ENCODE results near the gene RORB. TPM values are rescaled to one million over a fixed set of nuclear protein-coding genes. Genes with fewer than 3 reads are reported as not detected.

Gene RORB
- total RNA-seq, 2 donors from 2014 or later = 0.78 to 1.3 TPM

DNA sequence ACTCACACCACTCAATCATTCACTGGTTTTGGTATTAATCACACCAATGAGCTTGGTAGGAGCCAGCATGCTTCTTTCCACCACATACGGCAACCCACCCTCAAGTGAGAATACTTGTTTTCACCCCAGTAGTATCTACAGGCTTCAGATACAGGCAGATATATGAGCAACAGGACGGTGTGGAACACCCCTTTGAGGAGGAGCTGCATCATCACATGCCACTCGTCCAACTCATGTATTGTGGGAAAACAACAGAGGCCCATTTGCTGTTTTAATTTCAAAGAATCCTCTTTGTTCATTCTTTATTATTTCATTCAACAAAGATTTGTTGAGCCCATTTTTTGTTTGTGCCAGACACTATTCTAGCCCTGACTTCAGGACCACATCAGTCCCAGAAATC, 46.0 kb downstream of the RORB start:
- no peaks in the 10 kb centered on the region for H3K4me1 ChIP-seq
- 31 to 47% methylated on average over 3 of the region's 3 CpGs for WGBS, 2 donors
- TF ChIP-seq, protein P1, sequence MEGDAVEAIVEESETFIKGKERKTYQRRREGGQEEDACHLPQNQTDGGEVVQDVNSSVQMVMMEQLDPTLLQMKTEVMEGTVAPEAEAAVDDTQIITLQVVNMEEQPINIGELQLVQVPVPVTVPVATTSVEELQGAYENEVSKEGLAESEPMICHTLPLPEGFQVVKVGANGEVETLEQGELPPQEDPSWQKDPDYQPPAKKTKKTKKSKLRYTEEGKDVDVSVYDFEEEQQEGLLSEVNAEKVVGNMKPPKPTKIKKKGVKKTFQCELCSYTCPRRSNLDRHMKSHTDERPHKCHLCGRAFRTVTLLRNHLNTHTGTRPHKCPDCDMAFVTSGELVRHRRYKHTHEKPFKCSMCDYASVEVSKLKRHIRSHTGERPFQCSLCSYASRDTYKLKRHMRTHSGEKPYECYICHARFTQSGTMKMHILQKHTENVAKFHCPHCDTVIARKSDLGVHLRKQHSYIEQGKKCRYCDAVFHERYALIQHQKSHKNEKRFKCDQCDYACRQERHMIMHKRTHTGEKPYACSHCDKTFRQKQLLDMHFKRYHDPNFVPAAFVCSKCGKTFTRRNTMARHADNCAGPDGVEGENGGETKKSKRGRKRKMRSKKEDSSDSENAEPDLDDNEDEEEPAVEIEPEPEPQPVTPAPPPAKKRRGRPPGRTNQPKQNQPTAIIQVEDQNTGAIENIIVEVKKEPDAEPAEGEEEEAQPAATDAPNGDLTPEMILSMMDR (IDR thresholded peaks at IDR 0.05) = no peak
- TF ChIP-seq POLR2A (IDR thresholded peaks at IDR 0.05) = no peak
- intact Hi-C loops (cut with DNase I) = no loop called here
- no peak for DNase-seq
- H3K27ac ChIP-seq = no peak overlapping the region
- H3K9me3 ChIP-seq = no peaks in the 10 kb centered on the region
- no peak overlapping the region for H3K4me3 ChIP-seq
- H3K36me3 ChIP-seq (replicated peaks in 1 of 2; ENCODE audit: insufficient read depth in 1 of 2, low read depth in 2 of 2) = no peaks in the 10 kb centered on the region
- ATAC-seq = no peak
- no peaks in the 10 kb centered on the region for H3K27me3 ChIP-seq

DNA sequence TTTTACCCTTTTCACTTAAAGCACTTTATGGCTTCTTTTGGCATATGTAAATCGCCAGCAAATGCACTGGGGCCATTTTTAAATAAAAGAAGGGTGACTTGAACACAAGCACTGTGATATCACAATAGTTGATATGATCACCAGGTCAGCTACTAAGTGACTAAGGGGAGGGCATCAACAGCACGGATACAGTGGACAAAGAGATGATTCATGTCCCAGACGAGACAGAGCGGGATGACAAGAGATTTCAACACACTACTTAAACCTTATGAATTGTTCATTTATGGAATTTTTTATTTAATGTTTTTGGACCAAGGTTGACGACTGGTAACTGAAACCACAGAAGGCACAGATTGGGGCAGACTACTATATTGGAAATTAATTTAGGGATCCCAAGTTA, 54.1 kb downstream of the RORB start:
- TF ChIP-seq, protein P1 (IDR thresholded peaks at IDR 0.05) = no peak
- TF ChIP-seq POLR2A (IDR thresholded peaks at IDR 0.05) = no peak
- 72% methylated on average over 5 of the region's 5 CpGs for WGBS, 2 donors
- no peak overlapping the region for H3K4me3 ChIP-seq
- DNase-seq = no peak
- intact Hi-C loops (cut with DNase I) = no loop called here
- H3K9me3 ChIP-seq = no peaks in the 10 kb centered on the region
- peaks cover 4% of the 10 kb centered on the region for H3K4me1 ChIP-seq
- H3K27ac ChIP-seq = no peak overlapping the region
- ATAC-seq = no peak
- no peaks in the 10 kb centered on the region for H3K36me3 ChIP-seq (replicated peaks in 1 of 2; ENCODE audit: insufficient read depth in 1 of 2, low read depth in 2 of 2)
- no peaks in the 10 kb centered on the region for H3K27me3 ChIP-seq

DNA sequence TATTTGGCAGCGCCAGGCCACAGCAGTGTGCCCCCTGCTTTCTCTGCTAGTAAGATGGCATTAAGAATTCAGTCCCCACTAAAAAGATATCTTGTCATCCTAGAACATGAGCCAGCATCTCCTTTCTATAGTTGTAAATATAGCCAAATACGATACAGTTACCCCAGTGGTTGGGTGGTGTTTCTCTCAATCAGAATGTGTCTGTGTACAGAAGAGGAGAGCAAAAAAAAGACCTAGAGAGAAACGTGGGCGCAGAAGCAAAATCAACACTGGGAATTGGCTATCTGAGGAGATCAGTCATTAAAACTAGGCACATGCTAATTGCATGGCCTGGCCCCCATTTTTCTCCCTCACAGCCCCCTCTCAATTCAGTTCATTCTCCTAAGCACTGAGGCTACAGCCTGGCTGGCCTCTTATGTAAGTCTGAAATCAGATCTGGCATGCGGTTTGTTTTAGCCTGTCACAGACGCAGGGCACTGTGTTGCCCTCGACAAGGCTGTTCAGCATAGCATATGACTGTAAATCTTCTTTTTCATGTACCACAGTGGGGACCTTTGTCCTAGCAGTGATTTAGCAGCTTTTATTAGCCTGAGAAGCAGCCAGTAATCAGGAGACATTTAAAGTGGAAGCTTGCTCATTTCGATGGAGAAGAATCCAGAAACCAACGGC, 57.8 kb downstream of the RORB start:
- ATAC-seq = peak; percentile 74
- Histone ChIP-seq H3K4me3 (no peak overlapping the region), H3K9me3 (no peaks in the 10 kb centered on the region), H3K27me3 (no peaks in the 10 kb centered on the region), H3K4me1 (peaks cover 4% of the 10 kb centered on the region), H3K27ac (peak overlapping the region in 2 of 4 donors; percentile 27 to 32), H3K36me3 (replicated peaks in 1 of 2; ENCODE audit: insufficient read depth in 1 of 2, low read depth in 2 of 2) (no peaks in the 10 kb centered on the region)
- peak; percentile 22 to 61 (median 40) for DNase-seq
- WGBS, 2 donors = 28 to 33% methylated on average over 9 of the region's 9 CpGs
- intact Hi-C loops (cut with DNase I) = no loop called here
- TF ChIP-seq, protein P1 (IDR thresholded peaks at IDR 0.05) = no peak
- no peak for TF ChIP-seq POLR2A (IDR thresholded peaks at IDR 0.05)

DNA sequence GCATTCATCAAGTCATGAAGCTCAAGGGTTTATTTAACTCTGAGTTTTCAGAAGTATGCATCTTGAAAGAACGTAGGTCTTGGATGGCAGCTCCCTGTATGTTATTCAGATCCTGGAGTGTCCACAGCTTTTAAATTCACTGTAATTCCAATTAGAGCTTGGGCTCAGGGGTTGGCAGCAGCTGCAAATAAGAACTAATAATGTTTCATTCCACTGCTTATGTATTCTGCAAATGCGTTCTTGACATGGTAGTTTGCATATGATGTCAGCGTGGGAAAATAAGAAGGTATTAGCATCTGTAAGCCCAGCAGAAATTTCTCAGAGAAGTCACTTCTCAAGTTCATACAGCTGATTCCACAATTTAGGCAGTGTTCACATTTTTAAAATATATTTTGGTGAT, 58.4 kb downstream of the RORB start:
- DNase-seq (peak in 2 of 4 donors; percentile 4 to 9), ATAC-seq (peak; percentile 67)
- H3K27me3 ChIP-seq = no peaks in the 10 kb centered on the region
- no peaks in the 10 kb centered on the region for H3K36me3 ChIP-seq (replicated peaks in 1 of 2; ENCODE audit: insufficient read depth in 1 of 2, low read depth in 2 of 2)
- H3K9me3 ChIP-seq = no peaks in the 10 kb centered on the region
- peak overlapping the region in 1 of 4 donors; percentile 32 for H3K27ac ChIP-seq
- peaks cover 4% of the 10 kb centered on the region for H3K4me1 ChIP-seq
- intact Hi-C loops (cut with DNase I) = no loop called here
- TF ChIP-seq, protein P1 (IDR thresholded peaks at IDR 0.05) = no peak
- TF ChIP-seq POLR2A (IDR thresholded peaks at IDR 0.05) = no peak
- 33% methylated on average over 3 of the region's 3 CpGs for WGBS, 2 donors
- H3K4me3 ChIP-seq = no peak overlapping the region

DNA sequence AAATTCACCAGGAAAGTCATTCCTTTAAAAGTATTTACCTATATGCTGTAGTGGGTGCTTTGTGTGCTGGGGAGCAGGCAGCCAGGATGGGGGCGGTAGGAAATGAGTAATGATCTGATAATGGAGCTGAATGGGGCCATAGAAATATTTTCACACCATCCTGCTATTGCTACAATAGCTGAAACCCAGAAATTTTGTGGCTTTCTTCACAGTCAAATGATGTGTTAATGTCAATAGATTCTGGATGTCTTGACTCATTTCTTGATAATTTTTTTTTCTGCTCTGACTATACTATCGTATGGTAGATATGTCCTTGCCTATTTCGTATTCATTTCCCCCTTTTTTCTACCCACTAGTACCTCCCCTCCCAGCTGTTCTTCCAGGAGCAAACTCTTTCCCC, 59.5 kb downstream of the RORB start:
- H3K4me3 ChIP-seq = no peak overlapping the region
- no peak for ATAC-seq
- no peak for DNase-seq
- H3K27ac ChIP-seq = no peak overlapping the region
- no peaks in the 10 kb centered on the region for H3K9me3 ChIP-seq
- no peak for TF ChIP-seq POLR2A (IDR thresholded peaks at IDR 0.05)
- TF ChIP-seq, protein P1 (IDR thresholded peaks at IDR 0.05) = no peak
- peaks cover 4% of the 10 kb centered on the region for H3K4me1 ChIP-seq
- intact Hi-C loops (cut with DNase I) = no loop called here
- WGBS, 2 donors = 59 to 61% methylated on average over 3 of the region's 3 CpGs
- no peaks in the 10 kb centered on the region for H3K36me3 ChIP-seq (replicated peaks in 1 of 2; ENCODE audit: insufficient read depth in 1 of 2, low read depth in 2 of 2)
- H3K27me3 ChIP-seq = no peaks in the 10 kb centered on the region

Measured in body of pancreas (tissue), 4 donors.